Stimulated activated CD4-positive, alpha-beta T cell treated with anti-CD3 and anti-CD28 coated beads, Interleukin-15, amount 100 ng/mL, for 48 hours (primary cell): ENCODE measurements around the gene HNRNPA3.
"Not testable (repeated sequence)": the region's sequence is repeated elsewhere in the genome, so short reads cannot be mapped to it uniquely, and the experiment has no call there.

Experiments used
- DNase-seq, 2 donors: peaks; one replicate each; pipeline ENCODE4 v3.0.0-alpha.2; 2020; ENCODE audit warnings: low read depth in 2 of 2

HNRNPA3 gene

GRCh38 chr2:177212106-177212890, at the start of gene HNRNPA3:
Gene HNRNPA3, plus strand, starts transcription at chr2:177212794. Its CDS starts 6 bp downstream, at chr2:177212800.
- DNase-seq, result peak; percentile 99

- DNase-seq, result no peak
Observed at GRCh38 chr2:177164131-177164530, 48.5 kb upstream of the HNRNPA3 start.

- DNase-seq, result peak; percentile 50 to 77
Observed at GRCh38 chr2:177164584-177165052, 48.0 kb upstream of the HNRNPA3 start.

DNA sequence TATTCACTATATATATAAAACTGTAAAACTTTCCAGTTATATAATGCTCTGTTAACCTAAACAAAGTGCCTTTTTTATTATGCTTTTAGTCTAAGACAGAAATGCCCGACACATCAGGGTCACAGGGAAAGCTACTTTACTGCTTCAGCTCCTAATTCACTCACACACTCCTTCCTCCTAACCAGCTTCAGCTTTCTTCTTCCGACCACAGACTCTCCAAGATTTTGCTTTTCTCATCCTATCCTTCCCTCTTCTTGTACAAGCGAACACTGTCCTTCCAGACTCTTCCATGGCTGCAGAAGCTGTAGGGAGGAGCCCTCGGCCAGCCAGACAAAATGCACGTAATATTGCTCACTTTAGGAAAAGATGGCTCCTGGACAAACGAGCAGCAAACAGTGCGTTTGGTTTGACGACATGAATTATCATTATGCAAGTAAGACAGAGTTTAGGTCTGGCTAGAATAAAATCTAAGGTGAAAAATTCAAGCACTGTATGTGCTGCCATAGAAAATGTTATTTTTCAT, 47.5 kb upstream of the HNRNPA3 start:
- no peak for DNase-seq

- DNase-seq, result no peak
Observed at GRCh38 chr2:177165721-177166711, 46.6 kb upstream of the HNRNPA3 start.

GRCh38 chr2:177169810-177170514, 42.6 kb upstream of the HNRNPA3 start:
- DNase-seq, result no peak

- no peak for DNase-seq
Observed at GRCh38 chr2:177171418-177171865, 41.2 kb upstream of the HNRNPA3 start.

- no peak for DNase-seq
Observed at GRCh38 chr2:177172034-177172880, 40.3 kb upstream of the HNRNPA3 start.

- no peak for DNase-seq
Observed at GRCh38 chr2:177174486-177174885, 38.1 kb upstream of the HNRNPA3 start.

DNA sequence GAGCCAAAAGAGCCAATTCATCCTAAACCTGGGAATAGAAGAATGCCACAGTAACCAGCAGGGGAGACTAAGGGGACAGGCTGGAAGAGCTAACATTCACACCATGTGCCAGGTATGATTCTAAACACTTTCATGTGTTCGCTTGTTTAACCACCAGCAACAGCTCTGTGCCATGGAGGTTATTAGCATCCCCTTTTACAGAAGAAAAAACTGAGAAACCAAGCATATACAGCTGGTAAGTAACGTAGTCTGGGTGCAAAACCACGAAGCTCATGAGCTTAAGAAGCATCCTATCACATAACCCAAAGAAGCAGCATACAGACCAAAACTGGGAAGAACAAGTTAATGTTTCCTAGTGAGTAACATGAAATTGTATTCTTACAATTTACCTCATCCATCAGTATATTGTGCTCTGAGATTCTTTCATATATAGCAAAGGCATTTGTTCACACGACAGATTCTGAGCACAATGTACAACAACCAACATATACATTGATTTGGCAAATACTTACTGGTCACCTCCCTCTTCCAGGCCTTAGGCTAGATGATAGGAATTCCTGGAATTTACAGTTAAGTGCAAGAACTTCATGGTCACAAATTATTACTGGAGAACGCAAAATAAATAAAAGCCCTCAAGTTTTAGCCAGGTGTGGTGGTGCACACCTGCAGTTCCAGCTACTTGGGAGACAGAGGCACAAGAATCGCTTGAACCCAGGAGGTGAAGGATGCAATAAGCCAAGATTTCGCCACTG, 36.5 kb upstream of the HNRNPA3 start:
- DNase-seq, result no peak

- DNase-seq, result no peak
Observed at GRCh38 chr2:177178797-177179196, 33.8 kb upstream of the HNRNPA3 start.

GRCh38 chr2:177179227-177179626, 33.4 kb upstream of the HNRNPA3 start:
- no peak for DNase-seq

DNA sequence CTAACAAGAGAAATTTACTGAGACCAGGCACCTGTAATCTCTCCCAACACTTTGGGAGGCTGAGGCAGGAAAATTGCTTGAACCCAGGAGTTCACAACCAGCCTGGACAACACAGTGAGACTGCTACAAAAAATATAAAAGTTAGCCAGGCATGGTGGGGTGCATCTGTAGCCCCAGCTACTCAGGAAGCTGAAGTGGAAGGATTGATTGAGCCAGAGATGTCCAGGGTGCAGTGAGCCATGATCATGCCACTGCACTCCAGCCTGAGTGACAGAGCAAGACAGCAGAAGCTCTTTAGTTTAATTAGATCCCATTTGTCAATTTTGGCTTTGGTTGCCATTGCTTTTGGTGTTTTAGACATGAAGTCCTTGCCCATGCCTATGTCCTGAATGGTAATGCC, 32.9 kb upstream of the HNRNPA3 start:
- DNase-seq, result not testable (repeated sequence)

GRCh38 chr2:177180269-177181000, 32.2 kb upstream of the HNRNPA3 start:
- DNase-seq, result no peak

GRCh38 chr2:177183860-177184259, 28.7 kb upstream of the HNRNPA3 start:
- DNase-seq, result no peak

DNA sequence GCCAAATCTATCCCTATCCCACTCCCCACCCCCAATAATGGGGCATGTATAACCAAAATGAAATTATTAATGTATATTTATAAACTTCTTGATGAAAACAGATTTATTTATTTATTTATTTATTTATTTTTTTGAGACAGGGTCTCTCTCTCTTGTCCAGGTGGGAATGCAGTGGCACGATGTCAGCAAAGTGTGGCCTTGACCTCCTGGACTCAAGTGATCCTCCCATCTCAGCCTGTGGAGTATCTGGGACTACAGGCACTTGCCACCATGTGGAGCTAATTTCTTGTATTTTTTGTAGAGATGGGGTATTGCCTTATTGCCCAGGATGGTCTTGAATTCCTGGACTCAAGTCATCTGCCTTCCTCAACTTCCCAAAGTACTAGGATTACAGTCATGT, 28.0 kb upstream of the HNRNPA3 start:
- no peak for DNase-seq

- DNase-seq, result not testable (repeated sequence)
Observed at GRCh38 chr2:177186038-177186437, 26.6 kb upstream of the HNRNPA3 start.

- DNase-seq, result no peak
Observed at GRCh38 chr2:177187631-177188312, 24.8 kb upstream of the HNRNPA3 start.
